OCI-LY1 (cell line): ENCODE data around the gene COX6A2.

Experiments used
- CTCF ChIP-seq: fragments of 200-600 bp; sonication (generic), shearing (Covaris generic); IDR thresholded peaks from 2 replicates; pipeline ENCODE4 v1.5.1; 2017; ENCODE audit warnings: mild to moderate bottlenecking, antibody characterized with exemption, low read length, moderate library complexity, mixed read lengths
- EZH2 ChIP-seq: fragments of 200-600 bp; sonication (generic), shearing (Covaris generic); IDR thresholded peaks from 2 replicates; pipeline ENCODE4 v1.8.0; 2017; ENCODE audit warnings: borderline replicate concordance, mixed run types, mild to moderate bottlenecking, antibody characterized with exemption, low read length, moderate library complexity, mixed read lengths

GRCh38 chr16:31471241-31471874 lies 43.2 kb upstream of the COX6A2 start:
- no peak for TF ChIP-seq CTCF
- TF ChIP-seq EZH2, result no peak
